Bronchial epithelial cell (primary cell): ENCODE data around the gene KCNQ1OT1. TPM values are rescaled to one million over a fixed set of nuclear protein-coding genes. Genes with fewer than 3 reads are reported as not detected.
"Not testable (repeated sequence)": the region's sequence is repeated elsewhere in the genome, so short reads cannot be mapped to it uniquely, and the experiment has no call there.

ENCODE experiments used
- DNase-seq: peaks from one replicate; pipeline ENCODE4 v3.0.0-alpha.2; 2010; ENCODE audit warnings: low read depth
- FAIRE-seq: peaks from 2 replicates; lab custom pipeline; 2011; peaks lifted over from hg19 to GRCh38; lab: Jason Lieb, UNC
- H3K27me3 ChIP-seq: 2 replicates; pipeline ENCODE4 v1.5.1; 2011; ENCODE audit warnings: low read length; ENCODE audit not compliant: control insufficient read depth, insufficient read depth
- H3K36me3 ChIP-seq: 2 replicates; pipeline ENCODE4 v1.5.1; 2011; ENCODE audit warnings: low read length; ENCODE audit not compliant: control insufficient read depth, insufficient read depth
- H3K4me3 ChIP-seq: 2 replicates; pipeline ENCODE4 v1.5.1; 2011; ENCODE audit warnings: mild to moderate bottlenecking, low read depth, low read length, control low read depth
- total RNA-seq: library from RNA; depleted of rRNA; stranded (reverse); fragments of >200 nt; gene quantifications from 2 replicates; pipeline ENCODE4 v1.2.1, GENCODE V29; 2014
- TF ChIP-seq, protein P1 (sequence below): IDR thresholded peaks from 2 replicates; pipeline ENCODE4 v1.5.1; 2011; ENCODE audit warnings: mild to moderate bottlenecking, moderate library complexity, low read length, control low read depth, inconsistent platforms; ENCODE audit not compliant: insufficient read depth, severe bottlenecking

The KCNQ1OT1 gene
- total RNA-seq, 1 donor from 2014 or later = 0.53 TPM

DNA sequence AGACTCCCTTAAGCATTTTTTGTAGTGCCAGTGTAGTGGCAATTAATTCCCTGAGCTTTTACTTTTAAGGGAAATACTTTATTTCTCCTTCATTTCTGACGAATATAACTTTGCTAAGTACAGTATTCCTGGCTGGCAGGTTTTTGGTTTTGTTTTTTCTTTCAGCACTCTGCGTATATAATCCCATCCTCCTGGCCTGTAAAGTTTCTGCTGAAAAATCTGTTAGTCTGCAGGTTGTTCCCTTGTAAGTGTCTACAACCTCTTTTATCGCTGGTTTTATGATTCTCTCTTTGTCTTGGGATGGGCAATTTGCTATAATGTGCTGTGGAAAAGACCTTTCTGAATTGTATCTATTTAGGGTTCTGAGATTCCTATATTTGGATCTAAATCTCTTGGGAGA lies 56.0 kb downstream of the KCNQ1OT1 start:
- TF ChIP-seq, protein P1, sequence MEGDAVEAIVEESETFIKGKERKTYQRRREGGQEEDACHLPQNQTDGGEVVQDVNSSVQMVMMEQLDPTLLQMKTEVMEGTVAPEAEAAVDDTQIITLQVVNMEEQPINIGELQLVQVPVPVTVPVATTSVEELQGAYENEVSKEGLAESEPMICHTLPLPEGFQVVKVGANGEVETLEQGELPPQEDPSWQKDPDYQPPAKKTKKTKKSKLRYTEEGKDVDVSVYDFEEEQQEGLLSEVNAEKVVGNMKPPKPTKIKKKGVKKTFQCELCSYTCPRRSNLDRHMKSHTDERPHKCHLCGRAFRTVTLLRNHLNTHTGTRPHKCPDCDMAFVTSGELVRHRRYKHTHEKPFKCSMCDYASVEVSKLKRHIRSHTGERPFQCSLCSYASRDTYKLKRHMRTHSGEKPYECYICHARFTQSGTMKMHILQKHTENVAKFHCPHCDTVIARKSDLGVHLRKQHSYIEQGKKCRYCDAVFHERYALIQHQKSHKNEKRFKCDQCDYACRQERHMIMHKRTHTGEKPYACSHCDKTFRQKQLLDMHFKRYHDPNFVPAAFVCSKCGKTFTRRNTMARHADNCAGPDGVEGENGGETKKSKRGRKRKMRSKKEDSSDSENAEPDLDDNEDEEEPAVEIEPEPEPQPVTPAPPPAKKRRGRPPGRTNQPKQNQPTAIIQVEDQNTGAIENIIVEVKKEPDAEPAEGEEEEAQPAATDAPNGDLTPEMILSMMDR = no peak
- Histone ChIP-seq H3K27me3 (no peaks in the 10 kb centered on the region), H3K4me3 (no peak overlapping the region), H3K36me3 (no peaks in the 10 kb centered on the region)
- no peak for DNase-seq
- FAIRE-seq = no peak

DNA sequence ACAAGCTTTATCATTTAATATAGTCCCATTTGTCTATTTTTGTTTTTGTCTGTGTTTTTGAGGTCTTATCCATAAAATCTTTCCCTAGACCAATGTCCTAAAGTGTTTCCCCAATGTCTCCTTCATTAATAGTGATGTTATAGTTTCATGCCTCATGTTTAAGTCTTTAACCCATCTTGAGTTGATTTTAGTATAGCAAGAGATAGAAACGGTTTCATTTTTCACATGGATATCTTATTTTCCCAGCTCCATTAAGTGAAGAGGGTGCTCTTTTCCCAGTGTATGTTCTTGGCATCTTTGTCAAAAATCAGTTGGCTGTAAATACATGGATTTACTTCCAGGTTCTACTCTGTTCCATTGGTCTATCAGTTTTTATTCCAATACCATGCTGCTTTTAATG lies 58.2 kb downstream of the KCNQ1OT1 start:
- TF ChIP-seq, protein P1 = no peak
- no peaks in the 10 kb centered on the region for H3K27me3 ChIP-seq
- H3K4me3 ChIP-seq = no peak overlapping the region
- no peak for DNase-seq
- FAIRE-seq = no peak
- H3K36me3 ChIP-seq = no peaks in the 10 kb centered on the region

DNA sequence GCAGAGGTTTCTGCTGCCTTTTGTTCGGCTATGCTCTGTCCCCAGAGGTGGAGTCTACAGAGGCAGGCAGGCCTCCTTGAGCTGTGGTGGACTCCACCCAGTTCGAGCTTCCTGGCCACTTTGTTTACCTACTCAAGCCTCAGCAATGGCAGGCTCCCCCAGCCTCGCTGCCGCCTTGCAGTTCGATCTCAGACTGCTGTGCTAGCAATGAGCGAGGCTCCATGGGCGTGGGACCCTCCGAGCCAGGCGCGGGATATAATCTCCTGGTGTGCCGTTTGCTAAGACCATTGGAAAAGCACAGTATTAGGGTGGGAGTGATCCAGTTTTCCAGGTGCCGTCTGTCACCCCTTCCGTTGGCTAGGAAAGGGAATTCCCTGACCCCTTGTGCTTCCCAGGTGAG lies 60.0 kb downstream of the KCNQ1OT1 start:
- H3K27me3 ChIP-seq, DNase-seq, H3K36me3 ChIP-seq, H3K4me3 ChIP-seq, FAIRE-seq: not testable (repeated sequence)

DNA sequence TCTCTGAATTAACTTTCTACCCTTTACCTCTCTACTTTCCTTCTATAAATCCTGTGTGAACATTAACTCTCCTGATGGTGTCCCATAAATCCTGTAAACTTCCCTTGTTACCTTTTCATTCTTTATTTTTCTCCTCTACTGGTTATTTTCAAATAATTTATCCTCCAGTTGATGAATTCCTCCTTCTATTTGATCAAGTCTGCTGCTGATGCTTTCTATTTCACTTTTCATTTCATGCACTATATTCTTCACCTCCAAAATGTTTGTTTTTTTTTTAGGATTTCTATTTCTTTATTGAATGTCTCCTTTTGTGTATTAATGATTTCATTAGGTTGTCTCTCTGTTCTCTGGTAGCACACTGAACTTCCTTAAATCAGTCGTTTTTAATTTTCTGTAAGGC lies 68.6 kb downstream of the KCNQ1OT1 start:
- no peaks in the 10 kb centered on the region for H3K27me3 ChIP-seq
- TF ChIP-seq, protein P1 = no peak
- no peak for FAIRE-seq
- no peak for DNase-seq
- no peaks in the 10 kb centered on the region for H3K36me3 ChIP-seq
- no peak overlapping the region for H3K4me3 ChIP-seq

DNA sequence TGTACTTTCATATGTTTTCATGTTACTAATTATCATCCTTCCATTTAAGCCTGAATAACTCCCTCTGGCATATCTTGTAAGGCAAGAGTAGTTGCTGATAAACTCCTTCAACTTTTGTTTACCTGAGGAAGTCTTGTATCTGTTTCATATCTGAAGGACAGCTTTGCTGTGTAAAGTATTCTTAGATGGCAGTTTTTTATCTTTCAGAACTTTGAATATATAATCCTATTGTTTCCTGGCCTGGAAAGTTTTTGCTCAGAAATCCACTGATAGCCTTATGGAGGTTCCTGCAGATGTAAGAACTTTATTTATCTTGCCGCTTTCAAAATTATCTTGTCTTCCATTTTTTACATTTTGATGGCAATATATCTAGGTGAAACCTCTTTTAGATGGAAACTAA lies 69.1 kb downstream of the KCNQ1OT1 start:
- DNase-seq (no peak), FAIRE-seq (no peak)
- TF ChIP-seq, protein P1 = no peak
- Histone ChIP-seq H3K27me3 (no peaks in the 10 kb centered on the region), H3K4me3 (no peak overlapping the region), H3K36me3 (no peaks in the 10 kb centered on the region)

DNA sequence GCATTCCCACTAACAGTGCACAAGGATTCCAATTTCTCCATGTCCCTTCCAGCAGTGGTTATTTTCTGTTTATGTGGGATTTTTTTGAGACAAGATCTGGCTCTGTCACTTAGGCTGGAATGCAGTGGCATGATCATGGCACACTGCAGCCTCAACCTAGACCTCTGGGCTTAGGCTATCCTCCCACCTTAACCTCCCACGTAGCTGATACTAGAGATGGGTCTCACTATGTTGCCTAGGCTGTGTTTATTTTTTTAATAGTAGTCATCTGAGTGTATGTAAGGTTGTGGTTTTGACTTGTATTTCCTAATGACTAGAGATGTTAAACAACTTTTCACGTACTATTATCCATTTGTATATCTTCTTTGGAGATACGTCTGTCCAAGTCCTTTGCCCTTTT lies 74.6 kb downstream of the KCNQ1OT1 start:
- FAIRE-seq (no peak), DNase-seq (no peak)
- TF ChIP-seq, protein P1 = no peak
- Histone ChIP-seq H3K4me3 (no peak overlapping the region), H3K36me3 (no peaks in the 10 kb centered on the region), H3K27me3 (peaks cover 2% of the 10 kb centered on the region)
